Panc1 (cell line): ENCODE results near the gene BTBD9. TPM values are rescaled to one million over a fixed set of nuclear protein-coding genes. Genes with fewer than 3 reads are reported as not detected.

Experiments
- ATAC-seq: fragments of 200-7000 bp; cut with Tn5 transposase; 2 replicates; pipeline ENCODE4 v1.9.1; 2020; ENCODE audit warnings: mild to moderate bottlenecking, moderate library complexity
- BruUV-seq: library from RNA; stranded (reverse); fragments of 400-500 nt; replicated peaks from 2 replicates; lab custom pipeline; 2021; lab: Mats Ljungman, UMichigan
- CTCF ChIA-PET: fragments of 300-600 bp; sonication (Branson Sonifier 250); formaldehyde crosslinking; loops from one replicate; lab custom pipeline; 2022; ENCODE audit warnings: antibody characterized with exemption; lab: Charles Lee
- POLR2A ChIA-PET: fragments of 300-600 bp; sonication (Branson Sonifier 250); formaldehyde crosslinking; loops from one replicate; lab custom pipeline; 2022; ENCODE audit warnings: antibody characterized with exemption; lab: Charles Lee
- DNase-seq: peaks from one replicate; pipeline ENCODE4 v3.0.0-alpha.2; 2010; ENCODE audit warnings: low read depth, low spot score
- H3K27ac ChIP-seq: 2 replicates; pipeline ENCODE4 v1.5.1; 2011; ENCODE audit warnings: mild to moderate bottlenecking, low read length, inconsistent platforms
- H3K27me3 ChIP-seq: fragments of 200-500 bp; sonication (Bioruptor generic); 2 replicates; pipeline ENCODE4 v1.6.0; 2014; ENCODE audit warnings: low read length, inconsistent platforms; ENCODE audit not compliant: control insufficient read depth, insufficient read depth
- H3K36me3 ChIP-seq: fragments of 200-500 bp; sonication (Bioruptor generic); 2 replicates; pipeline ENCODE4 v1.5.1; 2014; ENCODE audit warnings: inconsistent platforms, mild to moderate bottlenecking, low read length, moderate library complexity; ENCODE audit not compliant: control insufficient read depth, insufficient read depth
- H3K4me1 ChIP-seq: 2 replicates; pipeline ENCODE4 v1.5.1; 2011; ENCODE audit warnings: inconsistent platforms, mild to moderate bottlenecking, low read length, moderate library complexity; ENCODE audit not compliant: control insufficient read depth, insufficient read depth
- H3K4me3 ChIP-seq, 2 experiments: 2 replicates each; pipeline ENCODE4 v1.5.1; 2011 to 2012; ENCODE audit warnings: low read depth in 2 of 2, low read length in 2 of 2, mild to moderate bottlenecking in 2 of 2, inconsistent platforms in 1 of 2, moderate library complexity in 1 of 2
- H3K9me3 ChIP-seq: fragments of 200-500 bp; sonication (Bioruptor generic); 2 replicates; pipeline ENCODE4 v1.5.1; 2014; ENCODE audit warnings: low read depth, mild to moderate bottlenecking, inconsistent platforms, low read length, moderate library complexity; ENCODE audit not compliant: control insufficient read depth, insufficient read depth
- POLR2AphosphoS5 ChIP-seq: IDR thresholded peaks from 2 replicates; pipeline ENCODE4 v1.6.1; 2012; ENCODE audit warnings: mild to moderate bottlenecking, low read depth, low read length, moderate library complexity
- SIN3A ChIP-seq: IDR thresholded peaks from 2 replicates; pipeline ENCODE4 v1.6.1; 2012; ENCODE audit warnings: low read depth, mild to moderate bottlenecking, low read length, moderate library complexity, borderline replicate concordance; ENCODE audit not compliant: insufficient read depth
- TCF7L2 ChIP-seq: IDR thresholded peaks from 2 replicates; pipeline ENCODE4 v1.6.1; 2011; ENCODE audit warnings: mild to moderate bottlenecking, low read depth, low read length, inconsistent platforms
- in situ Hi-C: cut with HindIII; loops from 2 replicates; pipeline ENCODE4 v1.10.0; 2016; ENCODE audit warnings: low sequenced_read_pairs, low pct_unique_long_range_greater_than_20kb
- intact Hi-C: fragments of 100-400 bp; cut with micrococcal nuclease; formaldehyde crosslinking; loops from one replicate; pipeline ENCODE4 v1.10.0; 2022; ENCODE audit not compliant: unreplicated experiment
- total RNA-seq: library from RNA; stranded (reverse); gene quantifications from one replicate; pipeline ENCODE4 v1.2.1, GENCODE V29; 2021; ENCODE audit not compliant: unreplicated experiment
- TF ChIP-seq, protein P1 (sequence below), 2 experiments: IDR thresholded peaks; 2 replicates each; pipeline ENCODE4 v1.6.1; 2011 to 2012; ENCODE audit warnings: low read depth in 2 of 2, control low read depth in 1 of 2, low read length in 1 of 2, mild to moderate bottlenecking in 1 of 2, moderate library complexity in 1 of 2; ENCODE audit not compliant: insufficient read depth in 1 of 2
- TF ChIP-seq, protein P2 (sequence below): fragments of 450-650 bp; IDR thresholded peaks from 2 replicates; pipeline ENCODE4 v1.5.1; 2017; ENCODE audit warnings: mild to moderate bottlenecking

BTBD9 gene
- total RNA-seq, 1 experiment from 2014 or later = 12.8 TPM

DNA sequence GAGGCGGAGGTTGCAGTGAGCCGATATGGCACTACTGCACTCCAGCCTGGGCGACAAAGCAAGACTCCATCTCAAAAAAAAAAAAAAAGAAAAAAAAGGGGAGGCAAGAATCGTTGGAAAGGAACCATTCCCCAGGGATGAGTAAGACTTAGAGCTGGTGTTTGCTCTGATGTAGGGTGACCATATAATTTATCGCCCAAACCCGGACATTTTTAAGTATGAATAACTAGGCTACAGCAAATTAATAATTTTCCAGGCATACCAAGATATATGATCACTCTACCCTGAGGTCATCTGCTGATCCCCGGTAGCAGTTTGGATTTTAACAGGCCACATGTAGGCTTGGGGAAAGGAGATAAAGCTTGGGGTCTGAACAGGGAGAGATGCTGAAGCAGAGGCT, 260.9 kb downstream of the BTBD9 start:
- no peak for DNase-seq
- CTCF ChIA-PET = no interaction called here

DNA sequence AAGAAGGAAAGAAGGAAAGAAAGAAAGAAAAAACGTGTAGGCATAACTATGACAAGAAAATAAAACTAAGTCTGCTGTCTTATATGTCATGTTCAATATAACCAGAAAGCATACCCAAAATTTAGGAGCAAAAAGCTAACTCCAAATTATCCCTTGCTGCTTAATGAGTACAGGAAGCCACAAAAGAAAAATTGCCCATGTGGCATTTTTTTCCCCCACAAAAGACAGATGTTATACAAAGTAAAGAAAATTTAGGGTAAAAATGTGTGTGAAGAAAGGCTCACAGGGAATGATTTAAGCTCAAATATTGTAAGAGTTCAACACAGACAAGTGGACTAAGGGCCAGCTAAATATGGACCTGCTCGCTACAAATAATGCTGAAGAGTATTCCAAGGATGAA, 263.8 kb downstream of the BTBD9 start:
- ATAC-seq (no peak), DNase-seq (no peak)
- intact Hi-C loops (no loop called here), in situ Hi-C loops (no loop called here)
- H3K4me1 ChIP-seq = no peaks in the 10 kb centered on the region
- no peak overlapping the region for H3K27ac ChIP-seq
- no peaks in the 10 kb centered on the region for H3K27me3 ChIP-seq
- no peaks in the 10 kb centered on the region for H3K9me3 ChIP-seq
- no peaks in the 10 kb centered on the region for H3K36me3 ChIP-seq
- TF ChIP-seq POLR2AphosphoS5 = no peak
- TF ChIP-seq, protein P1, sequence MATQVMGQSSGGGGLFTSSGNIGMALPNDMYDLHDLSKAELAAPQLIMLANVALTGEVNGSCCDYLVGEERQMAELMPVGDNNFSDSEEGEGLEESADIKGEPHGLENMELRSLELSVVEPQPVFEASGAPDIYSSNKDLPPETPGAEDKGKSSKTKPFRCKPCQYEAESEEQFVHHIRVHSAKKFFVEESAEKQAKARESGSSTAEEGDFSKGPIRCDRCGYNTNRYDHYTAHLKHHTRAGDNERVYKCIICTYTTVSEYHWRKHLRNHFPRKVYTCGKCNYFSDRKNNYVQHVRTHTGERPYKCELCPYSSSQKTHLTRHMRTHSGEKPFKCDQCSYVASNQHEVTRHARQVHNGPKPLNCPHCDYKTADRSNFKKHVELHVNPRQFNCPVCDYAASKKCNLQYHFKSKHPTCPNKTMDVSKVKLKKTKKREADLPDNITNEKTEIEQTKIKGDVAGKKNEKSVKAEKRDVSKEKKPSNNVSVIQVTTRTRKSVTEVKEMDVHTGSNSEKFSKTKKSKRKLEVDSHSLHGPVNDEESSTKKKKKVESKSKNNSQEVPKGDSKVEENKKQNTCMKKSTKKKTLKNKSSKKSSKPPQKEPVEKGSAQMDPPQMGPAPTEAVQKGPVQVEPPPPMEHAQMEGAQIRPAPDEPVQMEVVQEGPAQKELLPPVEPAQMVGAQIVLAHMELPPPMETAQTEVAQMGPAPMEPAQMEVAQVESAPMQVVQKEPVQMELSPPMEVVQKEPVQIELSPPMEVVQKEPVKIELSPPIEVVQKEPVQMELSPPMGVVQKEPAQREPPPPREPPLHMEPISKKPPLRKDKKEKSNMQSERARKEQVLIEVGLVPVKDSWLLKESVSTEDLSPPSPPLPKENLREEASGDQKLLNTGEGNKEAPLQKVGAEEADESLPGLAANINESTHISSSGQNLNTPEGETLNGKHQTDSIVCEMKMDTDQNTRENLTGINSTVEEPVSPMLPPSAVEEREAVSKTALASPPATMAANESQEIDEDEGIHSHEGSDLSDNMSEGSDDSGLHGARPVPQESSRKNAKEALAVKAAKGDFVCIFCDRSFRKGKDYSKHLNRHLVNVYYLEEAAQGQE (IDR thresholded peaks at IDR 0.05; ENCODE audit: insufficient read depth in 1 of 2, low read depth in 2 of 2, low read length in 1 of 2) = no peak
- no TSS peak for BruUV-seq
- no peak overlapping the region for H3K4me3 ChIP-seq
- ChIA-PET CTCF (no interaction called here), POLR2A (no interaction called here)

More for the DNA sequence above, 260.9 kb downstream of the BTBD9 start:
- H3K27ac ChIP-seq = no peak overlapping the region
- no peaks in the 10 kb centered on the region for H3K36me3 ChIP-seq
- in situ Hi-C loops = no loop called here
- no peaks in the 10 kb centered on the region for H3K27me3 ChIP-seq
- H3K4me1 ChIP-seq = no peaks in the 10 kb centered on the region
- H3K9me3 ChIP-seq = no peaks in the 10 kb centered on the region
- no TSS peak for BruUV-seq
- intact Hi-C loops = no loop called here
- TF ChIP-seq SIN3A = no peak
- no peak for TF ChIP-seq TCF7L2
- TF ChIP-seq, protein P1 (IDR thresholded peaks at IDR 0.05; ENCODE audit: insufficient read depth in 1 of 2, low read depth in 2 of 2, low read length in 1 of 2) = no peak
- TF ChIP-seq, protein P2, sequence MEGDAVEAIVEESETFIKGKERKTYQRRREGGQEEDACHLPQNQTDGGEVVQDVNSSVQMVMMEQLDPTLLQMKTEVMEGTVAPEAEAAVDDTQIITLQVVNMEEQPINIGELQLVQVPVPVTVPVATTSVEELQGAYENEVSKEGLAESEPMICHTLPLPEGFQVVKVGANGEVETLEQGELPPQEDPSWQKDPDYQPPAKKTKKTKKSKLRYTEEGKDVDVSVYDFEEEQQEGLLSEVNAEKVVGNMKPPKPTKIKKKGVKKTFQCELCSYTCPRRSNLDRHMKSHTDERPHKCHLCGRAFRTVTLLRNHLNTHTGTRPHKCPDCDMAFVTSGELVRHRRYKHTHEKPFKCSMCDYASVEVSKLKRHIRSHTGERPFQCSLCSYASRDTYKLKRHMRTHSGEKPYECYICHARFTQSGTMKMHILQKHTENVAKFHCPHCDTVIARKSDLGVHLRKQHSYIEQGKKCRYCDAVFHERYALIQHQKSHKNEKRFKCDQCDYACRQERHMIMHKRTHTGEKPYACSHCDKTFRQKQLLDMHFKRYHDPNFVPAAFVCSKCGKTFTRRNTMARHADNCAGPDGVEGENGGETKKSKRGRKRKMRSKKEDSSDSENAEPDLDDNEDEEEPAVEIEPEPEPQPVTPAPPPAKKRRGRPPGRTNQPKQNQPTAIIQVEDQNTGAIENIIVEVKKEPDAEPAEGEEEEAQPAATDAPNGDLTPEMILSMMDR = no peak
- no peak for TF ChIP-seq POLR2AphosphoS5
- POLR2A ChIA-PET = no interaction called here
- ATAC-seq = no peak
- H3K4me3 ChIP-seq = no peak overlapping the region
